Activated naive CD4-positive, alpha-beta T cell treated with anti-CD3 and anti-CD28 coated beads, Interleukin-2, amount 50 U/mL, for 72 hours (primary cell): ENCODE measurements around the gene C5orf46. TPM values are rescaled to one million over a fixed set of nuclear protein-coding genes. Genes with fewer than 3 reads are reported as not detected.

Source experiments
- ATAC-seq, 2 donors: fragments of 150-1000 bp; cut with Tn5 transposase; 2 replicates each; pipeline ENCODE4 v1.10.0; 2021; ENCODE audit warnings: mild to moderate bottlenecking in 2 of 2, moderate library complexity in 2 of 2
- DNase-seq, 2 donors: peaks; one replicate each; pipeline ENCODE4 v3.0.0; 2021 to 2022; ENCODE audit warnings: low spot score in 2 of 2
- H3K27ac Mint-ChIP-seq, 2 donors: one replicate each; pipeline ENCODE4 v1.8.0; 2022; ENCODE audit warnings: mild to moderate bottlenecking in 2 of 2, mixed read lengths in 2 of 2
- H3K36me3 Mint-ChIP-seq, 2 donors: one replicate each; pipeline ENCODE4 v1.8.0; 2022; ENCODE audit warnings: mixed read lengths in 2 of 2
- H3K9me3 Mint-ChIP-seq, 2 donors: one replicate each; pipeline ENCODE4 v1.8.0; 2022; ENCODE audit warnings: mixed read lengths in 2 of 2
- total RNA-seq, 2 donors: library from RNA; stranded (reverse); gene quantifications; one replicate each; pipeline ENCODE4 v1.2.3, GENCODE V29; 2022

Gene C5orf46
- total RNA-seq, 2 donors from 2014 or later: not detected

DNA sequence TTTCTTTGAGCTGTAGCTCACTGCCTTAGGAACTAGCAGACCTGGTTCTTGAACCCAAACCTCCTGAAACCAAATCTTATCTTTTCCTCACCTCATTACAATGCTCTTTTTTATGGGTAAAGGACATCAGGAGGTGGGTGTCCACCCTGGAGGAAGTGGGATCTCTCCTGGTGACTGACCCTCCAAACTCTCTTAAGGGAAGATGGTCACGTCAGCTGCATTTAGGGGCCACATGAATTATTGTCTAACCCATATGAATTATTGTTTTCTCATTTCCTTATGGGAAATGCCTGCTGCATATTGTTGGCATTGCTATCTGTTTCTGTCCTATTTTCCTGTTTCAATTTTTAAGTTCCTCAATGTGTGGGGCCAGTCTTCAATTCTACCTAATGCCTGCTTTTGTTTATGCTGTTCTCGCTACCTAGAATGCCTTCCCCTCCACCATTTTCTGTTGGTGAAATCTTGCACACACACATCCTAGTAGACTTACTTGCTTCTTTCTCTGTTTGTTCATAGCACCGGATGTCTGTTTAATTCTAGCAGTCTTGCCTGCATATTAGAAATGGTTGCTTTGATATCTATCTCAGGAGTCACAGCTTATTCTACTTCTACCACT, 52.9 kb downstream of the C5orf46 start:
- Mint-ChIP-seq H3K9me3 (peaks cover 0 to 3% of the 10 kb centered on the region in 2 donors), H3K36me3 (no peaks in the 10 kb centered on the region), H3K27ac (no peak overlapping the region)
- DNase-seq (no peak), ATAC-seq (no peak)

- Mint-ChIP-seq H3K36me3 (no peaks in the 10 kb centered on the region), H3K27ac (no peak overlapping the region), H3K9me3 (peaks cover 0 to 6% of the 10 kb centered on the region in 2 donors)
- DNase-seq: no peak
- no peak for ATAC-seq
Measured at GRCh38 chr5:147852365-147852764, 54.0 kb downstream of the C5orf46 start.

DNA sequence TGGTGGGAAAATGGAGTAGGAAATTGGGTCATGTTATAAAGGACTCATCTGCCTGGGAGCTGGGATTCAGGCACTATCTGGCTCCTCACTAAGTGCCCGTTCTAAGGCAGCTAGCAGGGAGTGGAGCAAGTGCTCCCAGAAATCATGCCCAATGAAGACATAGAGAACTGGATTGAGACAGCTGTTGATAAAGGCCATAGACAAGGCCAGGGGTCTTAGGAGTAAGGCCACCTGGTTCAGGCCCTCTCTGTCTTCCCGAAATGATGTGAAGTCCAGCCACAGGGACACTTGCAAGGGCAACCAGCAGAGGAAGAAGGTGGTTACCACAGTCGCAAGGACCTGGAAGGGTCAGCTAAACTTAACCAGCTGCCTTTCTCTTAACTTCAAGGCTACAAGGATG, 54.8 kb downstream of the C5orf46 start:
- DNase-seq (no peak), ATAC-seq (no peak)
- Mint-ChIP-seq H3K9me3 (peaks cover 0 to 6% of the 10 kb centered on the region in 2 donors), H3K36me3 (no peaks in the 10 kb centered on the region), H3K27ac (no peak overlapping the region)

- ATAC-seq (no peak), DNase-seq (no peak)
- Mint-ChIP-seq H3K27ac (no peak overlapping the region), H3K36me3 (no peaks in the 10 kb centered on the region), H3K9me3 (peaks cover 0 to 6% of the 10 kb centered on the region in 2 donors)
Measured at GRCh38 chr5:147849226-147849625, 57.1 kb downstream of the C5orf46 start.

DNA sequence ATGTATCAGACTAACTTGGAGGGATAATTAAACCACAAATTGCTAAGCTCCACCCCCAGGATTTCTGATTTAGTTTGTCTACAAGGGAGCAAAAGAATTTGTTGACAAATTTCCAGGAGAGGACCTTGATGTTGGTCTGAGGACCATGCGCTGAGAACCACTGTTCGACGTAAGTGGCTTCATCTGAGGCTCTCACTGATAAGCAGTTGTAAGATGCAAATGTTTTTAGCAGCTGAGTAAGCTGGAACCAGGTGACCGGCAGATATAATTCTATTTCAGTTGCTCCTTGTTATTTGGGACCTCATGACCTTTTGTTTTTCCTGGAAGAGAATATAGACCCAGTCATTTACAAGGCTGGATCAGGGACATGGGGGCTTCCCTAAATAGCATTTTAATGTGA, 60.7 kb downstream of the C5orf46 start:
- no peak for ATAC-seq
- no peak overlapping the region for H3K27ac Mint-ChIP-seq

GRCh38 chr5:147844846-147845245, 61.5 kb downstream of the C5orf46 start:
- ATAC-seq (no peak), DNase-seq (no peak)
- no peaks in the 10 kb centered on the region for H3K36me3 Mint-ChIP-seq
- peaks cover 0 to 3% of the 10 kb centered on the region in 2 donors for H3K9me3 Mint-ChIP-seq
- H3K27ac Mint-ChIP-seq: no peak overlapping the region

More for the DNA sequence above, 60.7 kb downstream of the C5orf46 start:
- Mint-ChIP-seq H3K9me3 (peaks cover 0 to 3% of the 10 kb centered on the region in 2 donors), H3K36me3 (no peaks in the 10 kb centered on the region)
- DNase-seq: no peak

- Mint-ChIP-seq H3K27ac (no peak overlapping the region), H3K9me3 (peaks cover 0 to 7% of the 10 kb centered on the region in 2 donors), H3K36me3 (no peaks in the 10 kb centered on the region)
- DNase-seq: no peak
- ATAC-seq: no peak
Measured at GRCh38 chr5:147842869-147843268, 63.5 kb downstream of the C5orf46 start.

Other genes with a start within 250 kb of the C5orf46 start
- gene JAKMIP2, start 123.8 kb downstream of the C5orf46 start, total RNA-seq: under 1 TPM; 0.30 to 0.60 TPM
- not detected for gene SPINK1, start 74.9 kb downstream of the C5orf46 start, total RNA-seq
- gene SCGB3A2, start 27.8 kb downstream of the C5orf46 start, total RNA-seq: not detected
- not detected for gene SPINK5, start 157.4 kb upstream of the C5orf46 start, total RNA-seq